ENCODE data around the gene COL28A1. TPM values are rescaled to one million over a fixed set of nuclear protein-coding genes. Genes with fewer than 3 reads are reported as not detected.

The COL28A1 gene
- total and polyA plus RNA-seq, 2 of the 13 experiments (the other 11 are each of a cell fraction or from before 2014, with no cell fraction given), result 0.07 to 0.15 TPM

DNA sequence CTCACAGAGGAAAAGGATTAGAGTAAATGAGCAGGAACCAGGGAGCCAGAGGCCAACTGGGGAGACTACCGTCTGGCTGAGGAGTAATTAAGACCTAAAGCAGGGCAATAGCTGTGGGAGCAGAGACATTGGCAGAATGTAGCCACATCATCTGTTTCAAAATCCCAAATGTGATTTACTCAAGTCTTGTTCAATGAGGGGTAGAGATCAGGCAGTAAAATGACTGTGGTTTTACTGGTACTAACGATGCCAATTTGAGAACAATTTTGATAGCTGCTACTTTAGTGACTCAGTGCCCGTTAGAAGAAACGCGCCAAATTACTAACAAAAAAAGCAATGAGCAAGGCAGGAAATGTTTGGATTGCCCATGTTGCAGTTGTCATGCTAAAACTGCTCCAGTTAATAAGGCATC, 18.4 kb upstream of the COL28A1 start:
- no peaks in the 10 kb centered on the region for H3K79me2 ChIP-seq (ENCODE audit: insufficient read depth, low read length)
- no peak overlapping the region for H3K4me3 ChIP-seq (replicated peaks in 1 of 3; ENCODE audit: insufficient read depth in 1 of 3, low read depth in 2 of 3, low read length in 3 of 3)
- DNase-seq (ENCODE audit: low spot score) (no peak), ATAC-seq (no peak), FAIRE-seq (no peak)
- H3K4me2 ChIP-seq (ENCODE audit: low read depth, low read length), result no peak overlapping the region
- CTCF ChIA-PET (ENCODE audit: low intra/inter-chr PET ratio, low total read pairs), result no interaction called here
- H3K27ac ChIP-seq (ENCODE audit: extremely low read length, insufficient read depth, low read length), result no peak overlapping the region
- H3K9ac ChIP-seq (ENCODE audit: insufficient read depth, low read depth, low read length), result no peak overlapping the region
- WGBS (ENCODE audit: low lambda C conversion rate), result 90% methylated on average over 5 of the region's 5 CpGs
- no peak overlapping the region for H2AFZ ChIP-seq (ENCODE audit: low read length)
- in situ Hi-C loops (cut with HindIII; ENCODE audit: extremely low pct_ligation_motif_present, low pct_unique_long_range_greater_than_20kb), result no loop called here
- H3K27me3 ChIP-seq (ENCODE audit: control insufficient read depth in 1 of 2, insufficient read depth in 2 of 2, low read length in 2 of 2), result no peaks in the 10 kb centered on the region
- H3K9me3 ChIP-seq (ENCODE audit: low read length), result no peaks in the 10 kb centered on the region
- intact Hi-C loops (cut with micrococcal nuclease; ENCODE audit: unreplicated experiment), result no loop called here
- H4K20me1 ChIP-seq (ENCODE audit: insufficient read depth, low read length), result no peaks in the 10 kb centered on the region
- TF ChIP-seq, protein P1, sequence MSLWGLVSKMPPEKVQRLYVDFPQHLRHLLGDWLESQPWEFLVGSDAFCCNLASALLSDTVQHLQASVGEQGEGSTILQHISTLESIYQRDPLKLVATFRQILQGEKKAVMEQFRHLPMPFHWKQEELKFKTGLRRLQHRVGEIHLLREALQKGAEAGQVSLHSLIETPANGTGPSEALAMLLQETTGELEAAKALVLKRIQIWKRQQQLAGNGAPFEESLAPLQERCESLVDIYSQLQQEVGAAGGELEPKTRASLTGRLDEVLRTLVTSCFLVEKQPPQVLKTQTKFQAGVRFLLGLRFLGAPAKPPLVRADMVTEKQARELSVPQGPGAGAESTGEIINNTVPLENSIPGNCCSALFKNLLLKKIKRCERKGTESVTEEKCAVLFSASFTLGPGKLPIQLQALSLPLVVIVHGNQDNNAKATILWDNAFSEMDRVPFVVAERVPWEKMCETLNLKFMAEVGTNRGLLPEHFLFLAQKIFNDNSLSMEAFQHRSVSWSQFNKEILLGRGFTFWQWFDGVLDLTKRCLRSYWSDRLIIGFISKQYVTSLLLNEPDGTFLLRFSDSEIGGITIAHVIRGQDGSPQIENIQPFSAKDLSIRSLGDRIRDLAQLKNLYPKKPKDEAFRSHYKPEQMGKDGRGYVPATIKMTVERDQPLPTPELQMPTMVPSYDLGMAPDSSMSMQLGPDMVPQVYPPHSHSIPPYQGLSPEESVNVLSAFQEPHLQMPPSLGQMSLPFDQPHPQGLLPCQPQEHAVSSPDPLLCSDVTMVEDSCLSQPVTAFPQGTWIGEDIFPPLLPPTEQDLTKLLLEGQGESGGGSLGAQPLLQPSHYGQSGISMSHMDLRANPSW (CRISPR knock-in tag; IDR thresholded peaks at IDR 0.05; ENCODE audit: borderline replicate concordance), result no peak
- no peak for TF ChIP-seq ASH2L (IDR thresholded peaks at IDR 0.05; ENCODE audit: insufficient read length, low read depth, low read length)
- TF ChIP-seq MLLT10 (CRISPR knock-in tag; IDR thresholded peaks at IDR 0.05), result no peak
- no peak for TF ChIP-seq KDM5B (CRISPR knock-in tag; IDR thresholded peaks at IDR 0.05; ENCODE audit: borderline replicate concordance)
- no peak for TF ChIP-seq NR2F2 (IDR thresholded peaks at IDR 0.05; ENCODE audit: borderline replicate concordance, low read depth)
- no peak for TF ChIP-seq KAT8 (CRISPR knock-in tag; IDR thresholded peaks at IDR 0.05)
- TF ChIP-seq, protein P2, sequence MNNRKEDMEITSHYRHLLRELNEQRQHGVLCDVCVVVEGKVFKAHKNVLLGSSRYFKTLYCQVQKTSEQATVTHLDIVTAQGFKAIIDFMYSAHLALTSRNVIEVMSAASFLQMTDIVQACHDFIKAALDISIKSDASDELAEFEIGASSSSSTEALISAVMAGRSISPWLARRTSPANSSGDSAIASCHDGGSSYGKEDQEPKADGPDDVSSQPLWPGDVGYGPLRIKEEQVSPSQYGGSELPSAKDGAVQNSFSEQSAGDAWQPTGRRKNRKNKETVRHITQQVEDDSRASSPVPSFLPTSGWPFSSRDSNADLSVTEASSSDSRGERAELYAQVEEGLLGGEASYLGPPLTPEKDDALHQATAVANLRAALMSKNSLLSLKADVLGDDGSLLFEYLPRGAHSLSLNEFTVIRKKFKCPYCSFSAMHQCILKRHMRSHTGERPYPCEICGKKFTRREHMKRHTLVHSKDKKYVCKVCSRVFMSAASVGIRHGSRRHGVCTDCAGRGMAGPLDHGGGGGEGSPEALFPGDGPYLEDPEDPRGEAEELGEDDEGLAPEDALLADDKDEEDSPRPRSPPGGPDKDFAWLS (CRISPR knock-in tag; IDR thresholded peaks at IDR 0.05; ENCODE audit: borderline replicate concordance), result no peak
- TF ChIP-seq NR1H2 (CRISPR knock-in tag; IDR thresholded peaks at IDR 0.05; ENCODE audit: borderline replicate concordance, low read depth), result no peak
- TF ChIP-seq SOX5 (CRISPR knock-in tag; IDR thresholded peaks at IDR 0.05; ENCODE audit: borderline replicate concordance), result no peak
- TF ChIP-seq GFI1 (CRISPR knock-in tag; IDR thresholded peaks at IDR 0.05; ENCODE audit: borderline replicate concordance), result no peak
- TF ChIP-seq ZNF10 (CRISPR knock-in tag; IDR thresholded peaks at IDR 0.05; ENCODE audit: borderline replicate concordance, low read depth), result no peak
- no peak for TF ChIP-seq JUND (CRISPR knock-in tag; IDR thresholded peaks at IDR 0.05)
- TF ChIP-seq, protein P3, sequence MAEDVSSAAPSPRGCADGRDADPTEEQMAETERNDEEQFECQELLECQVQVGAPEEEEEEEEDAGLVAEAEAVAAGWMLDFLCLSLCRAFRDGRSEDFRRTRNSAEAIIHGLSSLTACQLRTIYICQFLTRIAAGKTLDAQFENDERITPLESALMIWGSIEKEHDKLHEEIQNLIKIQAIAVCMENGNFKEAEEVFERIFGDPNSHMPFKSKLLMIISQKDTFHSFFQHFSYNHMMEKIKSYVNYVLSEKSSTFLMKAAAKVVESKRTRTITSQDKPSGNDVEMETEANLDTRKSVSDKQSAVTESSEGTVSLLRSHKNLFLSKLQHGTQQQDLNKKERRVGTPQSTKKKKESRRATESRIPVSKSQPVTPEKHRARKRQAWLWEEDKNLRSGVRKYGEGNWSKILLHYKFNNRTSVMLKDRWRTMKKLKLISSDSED (CRISPR knock-in tag; IDR thresholded peaks at IDR 0.05), result no peak
- TF ChIP-seq HNRNPUL1 (IDR thresholded peaks at IDR 0.05; ENCODE audit: low read depth, low read length), result no peak
- TF ChIP-seq, protein P4, sequence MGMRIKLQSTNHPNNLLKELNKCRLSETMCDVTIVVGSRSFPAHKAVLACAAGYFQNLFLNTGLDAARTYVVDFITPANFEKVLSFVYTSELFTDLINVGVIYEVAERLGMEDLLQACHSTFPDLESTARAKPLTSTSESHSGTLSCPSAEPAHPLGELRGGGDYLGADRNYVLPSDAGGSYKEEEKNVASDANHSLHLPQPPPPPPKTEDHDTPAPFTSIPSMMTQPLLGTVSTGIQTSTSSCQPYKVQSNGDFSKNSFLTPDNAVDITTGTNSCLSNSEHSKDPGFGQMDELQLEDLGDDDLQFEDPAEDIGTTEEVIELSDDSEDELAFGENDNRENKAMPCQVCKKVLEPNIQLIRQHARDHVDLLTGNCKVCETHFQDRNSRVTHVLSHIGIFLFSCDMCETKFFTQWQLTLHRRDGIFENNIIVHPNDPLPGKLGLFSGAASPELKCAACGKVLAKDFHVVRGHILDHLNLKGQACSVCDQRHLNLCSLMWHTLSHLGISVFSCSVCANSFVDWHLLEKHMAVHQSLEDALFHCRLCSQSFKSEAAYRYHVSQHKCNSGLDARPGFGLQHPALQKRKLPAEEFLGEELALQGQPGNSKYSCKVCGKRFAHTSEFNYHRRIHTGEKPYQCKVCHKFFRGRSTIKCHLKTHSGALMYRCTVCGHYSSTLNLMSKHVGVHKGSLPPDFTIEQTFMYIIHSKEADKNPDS (CRISPR knock-in tag; IDR thresholded peaks at IDR 0.05), result no peak
- no peak for TF ChIP-seq ZNF382 (CRISPR knock-in tag; IDR thresholded peaks at IDR 0.05; ENCODE audit: borderline replicate concordance)
- POLR2A ChIA-PET, result no interaction called here
- no peaks in the 10 kb centered on the region for H3K36me3 ChIP-seq (replicated peaks in 1 of 2; ENCODE audit: control insufficient read depth in 1 of 2, insufficient read depth in 2 of 2, low read length in 2 of 2)
- no TSS peak for BruUV-seq (replicated peaks)
- no peaks in the 10 kb centered on the region for H3K4me1 ChIP-seq (ENCODE audit: insufficient read depth, low read length)

All from HepG2 (cell line).